WTC11 (cell line): ENCODE results near the gene TSPAN32.

ENCODE experiments used
- CTCF ChIP-seq: fragments of 200-600 bp; IDR thresholded peaks from 2 replicates; pipeline ENCODE4 v1.8.0; 2022; ENCODE audit warnings: antibody characterized with exemption
- E2F5 ChIP-seq: sonication (generic); formaldehyde crosslinking; IDR thresholded peaks from 2 replicates; pipeline ENCODE4 v1.8.1; 2022; ENCODE audit warnings: mild to moderate bottlenecking, moderate library complexity, missing genetic modification reagents
- ERG ChIP-seq: fragments of 250-450 bp; sonication (Bioruptor Pico); IDR thresholded peaks from 2 replicates; pipeline ENCODE4 v1.8.0; 2021; ENCODE audit warnings: mild to moderate bottlenecking
- FOXK1 ChIP-seq: sonication (generic); formaldehyde crosslinking; IDR thresholded peaks from 2 replicates; pipeline ENCODE4 v1.8.0; 2022; ENCODE audit warnings: mild to moderate bottlenecking, moderate library complexity, missing genetic modification reagents
- FOXP1 ChIP-seq: sonication (generic); formaldehyde crosslinking; IDR thresholded peaks from 2 replicates; pipeline ENCODE4 v1.8.0; 2022; ENCODE audit warnings: missing genetic modification reagents, mild to moderate bottlenecking, moderate library complexity, borderline replicate concordance
- MAX ChIP-seq: sonication (generic); formaldehyde crosslinking; IDR thresholded peaks from 2 replicates; pipeline ENCODE4 v1.8.0; 2022; ENCODE audit warnings: mild to moderate bottlenecking, missing genetic modification reagents
- NR2C2 ChIP-seq: sonication (generic); formaldehyde crosslinking; IDR thresholded peaks from 2 replicates; pipeline ENCODE4 v1.8.0; 2022; ENCODE audit warnings: mild to moderate bottlenecking, missing genetic modification reagents
- NR3C1 ChIP-seq: sonication (generic); formaldehyde crosslinking; conservative IDR thresholded peaks from 2 replicates; pipeline ENCODE4 v1.8.1; 2023; ENCODE audit warnings: low read depth, mild to moderate bottlenecking, missing genetic modification reagents
- USF2 ChIP-seq: sonication (generic); formaldehyde crosslinking; IDR thresholded peaks from 2 replicates; pipeline ENCODE4 v1.8.1; 2023; ENCODE audit warnings: mild to moderate bottlenecking, missing genetic modification reagents, moderate library complexity

- no peak for TF ChIP-seq CTCF
- TF ChIP-seq ERG, result no peak
- no peak for TF ChIP-seq E2F5 (CRISPR knock-in tag)
- TF ChIP-seq NR2C2 (CRISPR knock-in tag), result no peak
- no peak for TF ChIP-seq FOXK1
- TF ChIP-seq USF2 (CRISPR knock-in tag), result no peak
- no peak for TF ChIP-seq NR3C1 (CRISPR knock-in tag)
- no peak for TF ChIP-seq FOXP1 (CRISPR knock-in tag)
- TF ChIP-seq MAX (CRISPR knock-in tag), result no peak
Observed at GRCh38 chr11:2266586-2267305, 35.1 kb upstream of the TSPAN32 start.
